Esophagus squamous epithelium (tissue), 5 donors: ENCODE measurements around the gene OR2C3. TPM values are rescaled to one million over a fixed set of nuclear protein-coding genes. Genes with fewer than 3 reads are reported as not detected.

Experiments used
- DNase-seq: peaks from one replicate; lab custom pipeline; 2025; lab: John Stamatoyannopoulos, UW
- H3K27ac ChIP-seq, 4 donors: fragments of 200-600 bp; sonication (generic); one replicate each; pipeline ENCODE4 v1.5.1; 2016 to 2019; ENCODE audit warnings: mild to moderate bottlenecking in 1 of 4
- H3K27me3 ChIP-seq, 4 donors: fragments of 200-600 bp; sonication (generic); 1 replicate in 3 of 4; 2 replicates in 1 of 4; pipeline versions ENCODE4 v1.5.1 to v1.6.0; 2017 to 2021; ENCODE audit warnings: antibody characterized with exemption in 1 of 4
- H3K36me3 ChIP-seq, 3 donors: fragments of 200-600 bp; sonication (generic); one replicate each; pipeline ENCODE4 v1.5.1; 2016 to 2019
- H3K4me1 ChIP-seq, 3 donors: fragments of 200-600 bp; sonication (generic); one replicate each; pipeline ENCODE4 v1.5.1; 2017 to 2019
- H3K4me3 ChIP-seq, 4 donors: fragments of 200-600 bp; sonication (generic); 1 replicate in 3 of 4; 2 replicates in 1 of 4; pipeline ENCODE4 v1.5.1; 2016 to 2019; ENCODE audit warnings: mild to moderate bottlenecking in 2 of 4, moderate library complexity in 1 of 4
- H3K9me3 ChIP-seq, 3 donors: fragments of 200-600 bp; sonication (generic); one replicate each; pipeline ENCODE4 v1.5.1; 2016 to 2019
- POLR2A ChIP-seq, 4 donors: fragments of 450-650 bp; IDR thresholded peaks; one replicate each; pipeline ENCODE4 v1.6.1; 2017; ENCODE audit warnings: antibody characterized with exemption in 4 of 4, mild to moderate bottlenecking in 4 of 4, moderate library complexity in 3 of 4
- WGBS, 2 donors: methylation state at CpG; one replicate each; pipeline ENCODE4 v1.1.5; 2018; 5-methylcytosine and 5-hydroxymethylcytosine counted together
- intact Hi-C: fragments of 100-400 bp; cut with DNase I; formaldehyde crosslinking; loops from one replicate; pipeline ENCODE4 v1.15.0; 2022
- total RNA-seq, 4 donors: library from RNA; depleted of rRNA; stranded (reverse); fragments of >200 nt; gene quantifications; one replicate each; pipeline ENCODE4 v1.1.0, GENCODE V29; 2016
- TF ChIP-seq, protein P1 (sequence below), 6 experiments: fragments of 450-650 bp in 4 of 6; fragments of 200-600 bp in 2 of 6; sonication (generic) in 2 of 6; IDR thresholded peaks; one replicate each; pipeline ENCODE4 v1.5.1; 2016 to 2019; ENCODE audit warnings: antibody characterized with exemption in 6 of 6, mild to moderate bottlenecking in 4 of 6, moderate library complexity in 4 of 6
- donor health status: DM: yes; HTN: yes; CAD: no.

OR2C3 gene
- total RNA-seq: not detected

DNA sequence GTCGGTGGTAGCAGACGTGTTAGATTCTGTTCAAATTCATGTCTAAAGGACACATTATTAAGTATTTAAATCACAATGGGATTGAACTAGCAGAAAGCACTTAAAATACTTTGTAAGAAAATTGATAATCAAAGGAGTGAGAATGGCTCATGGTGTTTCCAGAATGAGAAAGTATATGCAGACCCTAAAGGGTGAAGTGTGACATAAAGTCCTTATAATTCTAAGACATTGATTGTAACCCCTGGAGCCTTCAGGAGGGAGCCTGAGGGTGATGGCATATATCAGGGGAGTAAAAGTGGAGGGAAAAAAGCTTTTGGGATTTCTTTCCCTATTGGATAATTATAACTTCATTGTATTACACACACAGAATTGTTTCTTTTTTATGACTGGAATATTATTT, at the start of gene OR2C3:
Gene OR2C3 (minus strand): TSS at position 101 of the 400 bp plus-strand sequence. CDS start 3,929 bp downstream, outside the sequence.
- WGBS, 2 donors: 63% methylated on average over 2 of the region's 2 CpGs
- TF ChIP-seq POLR2A (IDR thresholded peaks at IDR 0.05): no peak
- TF ChIP-seq, protein P1, sequence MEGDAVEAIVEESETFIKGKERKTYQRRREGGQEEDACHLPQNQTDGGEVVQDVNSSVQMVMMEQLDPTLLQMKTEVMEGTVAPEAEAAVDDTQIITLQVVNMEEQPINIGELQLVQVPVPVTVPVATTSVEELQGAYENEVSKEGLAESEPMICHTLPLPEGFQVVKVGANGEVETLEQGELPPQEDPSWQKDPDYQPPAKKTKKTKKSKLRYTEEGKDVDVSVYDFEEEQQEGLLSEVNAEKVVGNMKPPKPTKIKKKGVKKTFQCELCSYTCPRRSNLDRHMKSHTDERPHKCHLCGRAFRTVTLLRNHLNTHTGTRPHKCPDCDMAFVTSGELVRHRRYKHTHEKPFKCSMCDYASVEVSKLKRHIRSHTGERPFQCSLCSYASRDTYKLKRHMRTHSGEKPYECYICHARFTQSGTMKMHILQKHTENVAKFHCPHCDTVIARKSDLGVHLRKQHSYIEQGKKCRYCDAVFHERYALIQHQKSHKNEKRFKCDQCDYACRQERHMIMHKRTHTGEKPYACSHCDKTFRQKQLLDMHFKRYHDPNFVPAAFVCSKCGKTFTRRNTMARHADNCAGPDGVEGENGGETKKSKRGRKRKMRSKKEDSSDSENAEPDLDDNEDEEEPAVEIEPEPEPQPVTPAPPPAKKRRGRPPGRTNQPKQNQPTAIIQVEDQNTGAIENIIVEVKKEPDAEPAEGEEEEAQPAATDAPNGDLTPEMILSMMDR (IDR thresholded peaks at IDR 0.05): no peak
- Histone ChIP-seq H3K4me3 (no peak within 1 kb of the TSS), H3K4me1 (no peaks in the 10 kb centered on the region), H3K36me3 (no peaks in the 10 kb centered on the region), H3K9me3 (no peaks in the 10 kb centered on the region), H3K27me3 (no peaks in the 10 kb centered on the region), H3K27ac (no peak within 1 kb of the TSS)
- no peak for DNase-seq
- intact Hi-C loops: no loop called here

DNA sequence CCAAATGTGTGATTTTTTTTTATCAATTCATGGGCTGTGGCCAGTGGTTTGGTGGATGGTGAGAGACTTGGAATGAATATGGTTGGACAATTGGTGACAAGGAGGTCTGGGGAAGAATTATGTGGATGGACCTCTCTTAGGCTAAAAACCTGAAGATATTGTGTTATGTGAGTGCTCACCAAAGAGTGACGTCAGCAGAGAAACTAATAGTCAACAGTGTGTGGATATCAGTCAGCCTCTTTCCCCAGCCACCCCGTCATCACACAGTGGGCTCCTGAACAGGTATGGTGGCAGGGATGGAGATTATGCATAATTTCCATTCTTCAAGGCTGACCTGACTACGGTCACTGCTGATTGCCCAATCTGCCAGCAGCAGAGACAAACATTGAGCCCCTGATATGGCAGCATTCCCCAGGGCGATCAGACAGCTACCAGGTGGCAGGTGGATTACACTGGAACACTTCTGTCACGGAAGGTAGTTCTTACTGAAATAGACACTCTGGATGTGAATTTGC, 42.8 kb upstream of the OR2C3 start:
- no peaks in the 10 kb centered on the region for H3K36me3 ChIP-seq
- no peak overlapping the region for H3K27ac ChIP-seq

DNA sequence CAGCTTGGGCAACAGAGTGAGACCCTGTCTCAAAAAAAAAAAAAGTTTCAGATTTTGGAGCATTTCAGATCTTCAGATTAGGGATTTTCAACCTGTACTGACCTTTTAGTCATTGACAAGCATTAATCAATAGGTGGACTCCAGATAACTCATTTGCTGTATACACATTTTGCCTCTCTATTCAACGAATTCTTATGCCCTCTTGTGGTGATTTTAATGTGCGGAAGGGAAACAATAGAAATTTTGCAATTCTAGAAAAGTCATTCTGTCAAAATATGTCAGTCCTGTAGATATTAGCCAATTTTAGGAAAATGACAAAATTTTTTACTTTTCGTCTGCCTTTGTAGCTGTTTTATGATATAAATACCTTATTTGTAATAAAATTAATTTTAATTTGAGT, 40.3 kb upstream of the OR2C3 start:
- Histone ChIP-seq H3K4me3 (no peak overlapping the region), H3K27ac (no peak overlapping the region), H3K27me3 (no peaks in the 10 kb centered on the region), H3K9me3 (no peaks in the 10 kb centered on the region), H3K36me3 (no peaks in the 10 kb centered on the region), H3K4me1 (no peaks in the 10 kb centered on the region)
- TF ChIP-seq, protein P1 (IDR thresholded peaks at IDR 0.05): peak in 3 of 6 experiments; percentile 8 to 27 (median 17)
- TF ChIP-seq POLR2A (IDR thresholded peaks at IDR 0.05): no peak
- 30 to 37% methylated on average over 3 of the region's 3 CpGs for WGBS, 2 donors
- no peak for DNase-seq
- intact Hi-C loops: no loop called here

More for the DNA sequence above, 42.8 kb upstream of the OR2C3 start:
- no peaks in the 10 kb centered on the region for H3K27me3 ChIP-seq
- intact Hi-C loops: no loop called here
- H3K9me3 ChIP-seq: no peaks in the 10 kb centered on the region
- TF ChIP-seq, protein P1 (IDR thresholded peaks at IDR 0.05): no peak
- no peak for TF ChIP-seq POLR2A (IDR thresholded peaks at IDR 0.05)
- H3K4me3 ChIP-seq: no peak overlapping the region
- no peak for DNase-seq
- WGBS, 2 donors: 70 to 88% methylated on average over 3 to 5 of the region's 5 CpGs
- H3K4me1 ChIP-seq: no peaks in the 10 kb centered on the region

DNA sequence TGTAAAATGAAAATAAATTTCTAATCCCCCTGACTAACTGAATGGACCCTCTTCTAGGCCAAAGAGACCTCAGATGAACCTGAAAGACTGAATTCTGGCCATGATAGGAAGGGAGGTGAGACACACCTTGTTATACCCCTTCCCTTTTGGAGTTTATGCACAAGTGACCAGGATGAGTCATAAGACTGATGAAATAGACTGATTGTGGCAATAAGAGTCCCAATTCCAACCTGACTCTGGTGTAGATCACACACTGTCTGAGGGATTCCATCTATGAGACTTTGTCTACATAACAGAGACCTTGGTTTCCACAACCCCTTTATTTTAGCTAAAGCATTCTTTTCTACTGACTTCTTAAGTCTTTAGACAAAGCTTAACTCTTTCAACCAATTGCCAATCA, 38.4 kb upstream of the OR2C3 start:
- intact Hi-C loops: no loop called here
- Histone ChIP-seq H3K9me3 (no peaks in the 10 kb centered on the region), H3K4me1 (no peaks in the 10 kb centered on the region), H3K27me3 (no peaks in the 10 kb centered on the region), H3K27ac (no peak overlapping the region), H3K4me3 (no peak overlapping the region), H3K36me3 (no peaks in the 10 kb centered on the region)
- TF ChIP-seq, protein P1 (IDR thresholded peaks at IDR 0.05): no peak
- TF ChIP-seq POLR2A (IDR thresholded peaks at IDR 0.05): no peak
- no peak for DNase-seq

DNA sequence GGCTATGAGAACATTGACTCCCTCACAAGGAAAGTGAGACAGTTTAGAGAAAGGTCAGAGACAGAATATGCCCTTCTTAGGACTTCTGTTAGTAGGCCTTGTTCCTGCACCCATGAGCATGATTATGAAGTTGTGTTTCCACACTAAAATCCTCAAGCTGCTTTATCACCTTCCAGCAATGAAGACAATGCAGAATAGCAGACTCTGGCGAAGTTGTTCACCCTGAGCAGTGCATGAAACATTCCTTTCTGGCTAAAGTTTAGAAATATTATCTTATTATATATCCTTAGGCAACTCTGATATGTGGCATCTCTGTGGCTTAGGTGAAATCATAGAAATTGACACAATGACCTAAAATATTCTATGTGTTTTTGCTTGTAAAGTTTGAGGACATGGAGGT, 38.0 kb upstream of the OR2C3 start:
- intact Hi-C loops: no loop called here
- no peak for TF ChIP-seq POLR2A (IDR thresholded peaks at IDR 0.05)
- Histone ChIP-seq H3K27ac (no peak overlapping the region), H3K36me3 (no peaks in the 10 kb centered on the region), H3K4me1 (no peaks in the 10 kb centered on the region), H3K27me3 (no peaks in the 10 kb centered on the region), H3K9me3 (no peaks in the 10 kb centered on the region), H3K4me3 (no peak overlapping the region)
- WGBS, 2 donors: 36 to 57% methylated on average over 1 of the region's 1 CpG
- DNase-seq: no peak

DNA sequence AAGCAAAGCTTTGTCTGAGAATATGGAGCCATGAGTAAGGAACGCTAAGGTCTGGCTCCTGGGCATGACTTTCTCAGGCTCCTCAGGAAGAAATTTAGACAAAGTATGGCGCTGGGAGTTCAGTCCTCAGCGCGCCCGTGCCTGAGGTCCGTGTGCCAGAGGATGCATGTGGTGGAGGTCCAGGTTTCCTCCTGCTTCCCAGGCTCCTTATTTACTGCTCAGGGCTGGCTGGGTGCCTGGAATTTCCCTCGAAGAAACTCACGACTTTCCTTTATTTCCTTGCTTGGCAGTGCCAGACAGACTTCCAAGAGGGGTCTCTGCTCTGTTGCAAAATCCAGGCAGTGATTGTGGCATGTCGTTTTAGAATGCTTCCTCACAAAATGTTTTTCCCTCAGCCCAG, 26.0 kb upstream of the OR2C3 start:
- Histone ChIP-seq H3K27ac (no peak overlapping the region), H3K4me1 (no peaks in the 10 kb centered on the region), H3K36me3 (no peaks in the 10 kb centered on the region), H3K4me3 (no peak overlapping the region), H3K9me3 (no peaks in the 10 kb centered on the region), H3K27me3 (no peaks in the 10 kb centered on the region)
- DNase-seq: no peak
- 41 to 68% methylated on average over 7 to 9 of the region's 9 CpGs for WGBS, 2 donors
- intact Hi-C loops: no loop called here
- no peak for TF ChIP-seq POLR2A (IDR thresholded peaks at IDR 0.05)
- TF ChIP-seq, protein P1 (IDR thresholded peaks at IDR 0.05): no peak
